Keratinocyte (primary cell): ENCODE measurements around the gene NOB1.

Experiments used
- EZH2 ChIP-seq: IDR thresholded peaks from one replicate; pipeline ENCODE4 v1.6.1; 2012; ENCODE audit warnings: inconsistent platforms, mild to moderate bottlenecking, low read length, moderate library complexity
- TF ChIP-seq, protein P1 (sequence below), 3 experiments: IDR thresholded peaks in 1 of 3; conservative IDR thresholded peaks in 1 of 3; optimal IDR thresholded peaks in 1 of 3; 2 replicates in 2 of 3; 3 replicates in 1 of 3; pipeline versions ENCODE3 to v1.5.1; 2011; ENCODE audit warnings: low read length in 3 of 3, mild to moderate bottlenecking in 3 of 3, moderate library complexity in 2 of 3, control low read depth in 1 of 3, inconsistent platforms in 1 of 3; ENCODE audit not compliant: insufficient read depth in 2 of 3; ENCODE audit errors: extremely low read depth in 1 of 3

DNA sequence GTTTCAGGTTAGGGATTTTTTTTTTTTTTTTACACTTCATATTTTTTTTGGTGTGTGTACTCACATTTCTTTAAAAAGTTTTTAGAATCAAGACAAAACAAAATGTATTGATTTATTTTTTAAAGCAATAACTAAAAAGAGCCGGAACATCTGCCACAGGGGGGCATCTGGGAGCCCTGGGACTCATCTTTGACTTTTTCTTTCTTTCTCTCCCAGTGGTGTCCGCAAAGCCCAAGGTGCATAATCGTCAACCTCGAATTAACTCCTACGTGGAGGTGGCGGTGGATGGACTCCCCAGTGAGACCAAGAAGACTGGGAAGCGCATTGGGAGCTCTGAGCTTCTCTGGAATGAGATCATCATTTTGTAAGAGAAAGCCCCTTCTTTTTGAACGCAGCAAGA is 43.7 kb upstream of the NOB1 start:
- TF ChIP-seq, protein P1, sequence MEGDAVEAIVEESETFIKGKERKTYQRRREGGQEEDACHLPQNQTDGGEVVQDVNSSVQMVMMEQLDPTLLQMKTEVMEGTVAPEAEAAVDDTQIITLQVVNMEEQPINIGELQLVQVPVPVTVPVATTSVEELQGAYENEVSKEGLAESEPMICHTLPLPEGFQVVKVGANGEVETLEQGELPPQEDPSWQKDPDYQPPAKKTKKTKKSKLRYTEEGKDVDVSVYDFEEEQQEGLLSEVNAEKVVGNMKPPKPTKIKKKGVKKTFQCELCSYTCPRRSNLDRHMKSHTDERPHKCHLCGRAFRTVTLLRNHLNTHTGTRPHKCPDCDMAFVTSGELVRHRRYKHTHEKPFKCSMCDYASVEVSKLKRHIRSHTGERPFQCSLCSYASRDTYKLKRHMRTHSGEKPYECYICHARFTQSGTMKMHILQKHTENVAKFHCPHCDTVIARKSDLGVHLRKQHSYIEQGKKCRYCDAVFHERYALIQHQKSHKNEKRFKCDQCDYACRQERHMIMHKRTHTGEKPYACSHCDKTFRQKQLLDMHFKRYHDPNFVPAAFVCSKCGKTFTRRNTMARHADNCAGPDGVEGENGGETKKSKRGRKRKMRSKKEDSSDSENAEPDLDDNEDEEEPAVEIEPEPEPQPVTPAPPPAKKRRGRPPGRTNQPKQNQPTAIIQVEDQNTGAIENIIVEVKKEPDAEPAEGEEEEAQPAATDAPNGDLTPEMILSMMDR (optimal IDR thresholded peaks at IDR 0.05 in 1 of 3, IDR thresholded peaks at IDR 0.05 in 1 of 3, conservative IDR thresholded peaks at IDR 0.05 in 1 of 3; ENCODE audit: extremely low read depth in 1 of 3, insufficient read depth in 2 of 3, low read length in 3 of 3): no peak
- no peak for TF ChIP-seq EZH2
